GM12874 (cell line): Measurements from ENCODE around the gene CPNE8.

Experiments
- TF ChIP-seq, protein P1 (sequence below): IDR thresholded peaks from 2 replicates; pipeline ENCODE4 v1.5.1; 2011; ENCODE audit warnings: low read depth, mild to moderate bottlenecking, control low read depth, low read length, moderate library complexity; ENCODE audit not compliant: insufficient read depth

Gene CPNE8

DNA sequence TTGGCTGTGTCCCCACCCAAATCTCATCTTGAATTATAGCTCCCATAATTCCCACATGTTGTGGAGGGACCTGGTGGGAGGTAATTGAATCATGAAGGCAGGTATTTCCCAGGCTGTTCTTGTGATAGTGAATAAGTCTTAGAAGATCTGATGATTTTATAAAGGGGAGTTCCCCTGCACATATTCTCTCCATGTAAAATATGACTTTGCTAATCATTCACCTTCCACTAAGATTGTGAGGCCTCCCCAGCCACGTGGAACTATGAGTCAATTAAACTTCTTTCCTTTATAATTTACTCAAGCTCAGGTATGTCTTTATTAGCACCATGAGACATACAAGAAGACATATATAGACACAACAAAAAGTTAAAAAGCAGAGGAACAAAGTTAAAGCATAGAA lies 120.0 kb downstream of the CPNE8 start:
- TF ChIP-seq, protein P1, sequence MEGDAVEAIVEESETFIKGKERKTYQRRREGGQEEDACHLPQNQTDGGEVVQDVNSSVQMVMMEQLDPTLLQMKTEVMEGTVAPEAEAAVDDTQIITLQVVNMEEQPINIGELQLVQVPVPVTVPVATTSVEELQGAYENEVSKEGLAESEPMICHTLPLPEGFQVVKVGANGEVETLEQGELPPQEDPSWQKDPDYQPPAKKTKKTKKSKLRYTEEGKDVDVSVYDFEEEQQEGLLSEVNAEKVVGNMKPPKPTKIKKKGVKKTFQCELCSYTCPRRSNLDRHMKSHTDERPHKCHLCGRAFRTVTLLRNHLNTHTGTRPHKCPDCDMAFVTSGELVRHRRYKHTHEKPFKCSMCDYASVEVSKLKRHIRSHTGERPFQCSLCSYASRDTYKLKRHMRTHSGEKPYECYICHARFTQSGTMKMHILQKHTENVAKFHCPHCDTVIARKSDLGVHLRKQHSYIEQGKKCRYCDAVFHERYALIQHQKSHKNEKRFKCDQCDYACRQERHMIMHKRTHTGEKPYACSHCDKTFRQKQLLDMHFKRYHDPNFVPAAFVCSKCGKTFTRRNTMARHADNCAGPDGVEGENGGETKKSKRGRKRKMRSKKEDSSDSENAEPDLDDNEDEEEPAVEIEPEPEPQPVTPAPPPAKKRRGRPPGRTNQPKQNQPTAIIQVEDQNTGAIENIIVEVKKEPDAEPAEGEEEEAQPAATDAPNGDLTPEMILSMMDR: no peak

DNA sequence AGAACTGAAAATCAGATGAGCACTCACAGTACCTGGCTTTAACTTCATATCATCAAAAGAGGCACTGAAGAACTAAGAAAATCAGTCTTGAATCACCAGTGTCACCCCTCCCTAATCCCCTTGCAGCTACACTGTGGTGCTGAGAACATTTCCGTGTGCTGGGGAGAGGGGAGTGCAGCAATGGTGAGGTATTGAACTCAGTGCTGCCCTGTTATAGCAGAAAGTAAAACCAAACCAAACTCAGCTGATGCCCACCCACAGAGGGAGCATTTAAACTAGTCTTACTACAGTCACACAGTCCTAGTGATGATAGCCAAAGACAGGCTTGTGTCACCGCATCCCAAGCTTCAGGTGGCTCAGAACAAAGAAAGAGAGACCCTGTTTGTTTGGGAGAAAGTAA lies 122.1 kb downstream of the CPNE8 start:
- TF ChIP-seq, protein P1: no peak

DNA sequence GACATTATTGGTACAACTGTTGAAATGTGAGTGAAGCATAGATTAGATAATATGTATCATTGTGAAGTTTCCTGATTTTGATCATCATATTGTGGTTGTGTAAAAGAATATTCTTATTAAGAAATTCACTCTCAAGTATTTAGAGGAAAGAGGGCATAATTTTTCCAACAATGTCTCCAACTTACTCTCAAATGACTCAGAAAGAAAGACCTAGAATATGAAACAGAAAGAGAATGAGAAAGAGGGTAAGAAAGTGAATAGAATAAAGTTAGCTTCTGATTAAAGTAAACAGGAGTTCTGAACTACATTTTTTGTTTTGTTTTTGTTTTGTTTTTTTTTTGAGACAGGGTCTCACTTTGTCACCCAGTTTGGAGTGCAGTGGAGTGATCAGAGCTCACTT lies 123.0 kb downstream of the CPNE8 start:
- TF ChIP-seq, protein P1: no peak

DNA sequence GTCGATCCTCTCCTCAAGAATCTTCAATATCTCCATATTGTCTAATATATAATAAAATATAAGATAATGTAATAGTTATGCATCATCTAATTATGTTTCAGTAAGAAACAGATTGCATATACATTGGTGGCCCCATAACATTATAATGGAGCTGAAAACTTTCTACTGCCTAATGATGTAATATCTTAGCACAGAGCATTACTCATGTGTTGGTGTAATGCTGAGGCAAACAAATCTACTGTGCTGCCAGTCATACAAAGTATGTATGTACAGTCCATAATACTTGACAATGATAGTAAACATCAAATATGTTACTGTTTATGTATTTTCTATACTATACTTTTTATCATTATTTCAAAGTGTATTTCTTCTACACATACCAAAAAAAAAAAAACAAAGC lies 128.7 kb downstream of the CPNE8 start:
- TF ChIP-seq, protein P1: no peak

DNA sequence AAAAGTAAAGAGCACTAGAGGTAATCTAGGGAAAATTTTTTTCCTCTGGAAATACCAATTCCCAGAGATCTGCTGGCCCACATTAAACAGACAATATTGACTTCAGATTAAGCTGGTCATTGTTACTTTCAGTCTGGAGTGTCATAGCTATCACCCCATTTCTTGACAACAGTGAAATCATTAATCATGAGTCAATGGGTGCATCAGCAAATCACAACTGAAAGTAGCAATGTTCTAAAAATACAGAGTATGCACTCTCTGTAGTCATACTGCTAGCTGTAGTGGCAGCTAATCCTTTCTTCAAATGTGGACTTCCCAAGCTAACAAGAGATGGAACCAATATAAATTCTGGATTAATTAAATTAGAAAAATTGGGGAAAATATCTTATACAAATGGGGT lies 129.9 kb downstream of the CPNE8 start:
- TF ChIP-seq, protein P1: no peak

DNA sequence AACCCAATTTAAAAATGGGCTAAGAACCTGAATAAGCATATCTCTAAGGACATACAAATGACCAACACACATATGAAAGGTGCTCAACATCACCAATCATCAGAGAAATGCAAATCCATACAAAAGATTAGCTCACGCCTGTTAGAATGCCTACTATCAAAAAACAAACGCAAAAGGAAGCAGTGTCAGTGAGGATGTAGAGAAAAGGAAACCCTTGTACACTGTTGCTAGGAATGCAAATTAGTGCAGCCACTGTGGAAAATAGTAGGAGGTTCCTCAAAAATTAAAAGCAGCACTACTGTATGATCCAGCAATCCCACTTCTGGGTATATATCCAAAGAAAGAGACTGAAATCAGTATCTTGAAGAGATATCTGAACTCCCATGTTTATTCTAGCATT lies 133.0 kb downstream of the CPNE8 start:
- TF ChIP-seq, protein P1: no peak

DNA sequence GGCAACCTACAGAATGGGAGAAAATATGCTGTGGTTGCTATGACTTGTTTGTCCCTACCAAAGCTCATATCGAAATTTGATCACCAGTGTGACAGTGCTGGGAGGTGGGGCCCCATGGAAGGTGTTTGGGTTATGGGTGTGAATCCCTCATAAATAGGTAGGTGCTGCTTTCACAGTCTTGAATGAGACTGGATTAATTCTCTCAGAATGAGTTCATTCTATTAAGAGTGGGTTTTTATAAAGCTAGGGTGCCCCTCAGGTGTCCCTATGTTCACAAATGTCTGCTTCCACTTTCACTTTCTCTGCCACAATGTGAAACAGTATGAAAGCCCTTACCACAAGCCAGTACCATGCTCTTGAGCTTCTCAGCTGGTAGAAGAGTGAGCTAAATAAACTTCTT lies 133.5 kb downstream of the CPNE8 start:
- TF ChIP-seq, protein P1: no peak
